ENCODE data around the gene GTF2H4.

GRCh38 chr6:30917487-30917886, 9.5 kb downstream of the GTF2H4 start:
- TF ChIP-seq EZH2 (IDR thresholded peaks at IDR 0.05; ENCODE audit: borderline replicate concordance, low read depth, low read length, poor library complexity, severe bottlenecking) (no peak), CTCF (conservative IDR thresholded peaks at IDR 0.05; ENCODE audit: low read depth, low read length) (no peak)
